ENCODE measurements around the gene TJP1. TPM values are rescaled to one million over a fixed set of nuclear protein-coding genes. Genes with fewer than 3 reads are reported as not detected.

The TJP1 gene
- total RNA-seq, 1 experiment from 2014 or later: 159 TPM

GRCh38 chr15:29685156-29686078, 136.9 kb downstream of the TJP1 start:
- H3K9me3 ChIP-seq (ENCODE audit: insufficient read depth, low read depth): no peaks in the 10 kb centered on the region
- no peak overlapping the region for H3K27ac ChIP-seq
- CTCF ChIA-PET: no interaction called here
- H3K4me1 ChIP-seq (replicated peaks; ENCODE audit: insufficient read depth): no peaks in the 10 kb centered on the region
- H3K4me3 ChIP-seq: no peak overlapping the region
- no peaks in the 10 kb centered on the region for H3K36me3 ChIP-seq (ENCODE audit: low read depth)
- H4K20me1 ChIP-seq (ENCODE audit: insufficient read depth): no peaks in the 10 kb centered on the region
- no peak overlapping the region for H2AFZ ChIP-seq
- H3K27me3 ChIP-seq (ENCODE audit: insufficient read depth, low read depth): no peaks in the 10 kb centered on the region
- H3K9me2 ChIP-seq (ENCODE audit: insufficient read depth): no peaks in the 10 kb centered on the region
- POLR2A ChIA-PET (ENCODE audit: unreplicated experiment): no interaction called here
- BruUV-seq (replicated peaks): no TSS peak
- TF ChIP-seq, protein P1, sequence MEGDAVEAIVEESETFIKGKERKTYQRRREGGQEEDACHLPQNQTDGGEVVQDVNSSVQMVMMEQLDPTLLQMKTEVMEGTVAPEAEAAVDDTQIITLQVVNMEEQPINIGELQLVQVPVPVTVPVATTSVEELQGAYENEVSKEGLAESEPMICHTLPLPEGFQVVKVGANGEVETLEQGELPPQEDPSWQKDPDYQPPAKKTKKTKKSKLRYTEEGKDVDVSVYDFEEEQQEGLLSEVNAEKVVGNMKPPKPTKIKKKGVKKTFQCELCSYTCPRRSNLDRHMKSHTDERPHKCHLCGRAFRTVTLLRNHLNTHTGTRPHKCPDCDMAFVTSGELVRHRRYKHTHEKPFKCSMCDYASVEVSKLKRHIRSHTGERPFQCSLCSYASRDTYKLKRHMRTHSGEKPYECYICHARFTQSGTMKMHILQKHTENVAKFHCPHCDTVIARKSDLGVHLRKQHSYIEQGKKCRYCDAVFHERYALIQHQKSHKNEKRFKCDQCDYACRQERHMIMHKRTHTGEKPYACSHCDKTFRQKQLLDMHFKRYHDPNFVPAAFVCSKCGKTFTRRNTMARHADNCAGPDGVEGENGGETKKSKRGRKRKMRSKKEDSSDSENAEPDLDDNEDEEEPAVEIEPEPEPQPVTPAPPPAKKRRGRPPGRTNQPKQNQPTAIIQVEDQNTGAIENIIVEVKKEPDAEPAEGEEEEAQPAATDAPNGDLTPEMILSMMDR (conservative IDR thresholded peaks at IDR 0.05): no peak
- no peak for TF ChIP-seq EZH2 (IDR thresholded peaks at IDR 0.05; ENCODE audit: low read depth)
- no peaks in the 10 kb centered on the region for H3K79me2 ChIP-seq (ENCODE audit: low read depth)
- DNase-seq: no peak
- intact Hi-C loops (cut with micrococcal nuclease; ENCODE audit: unreplicated experiment): no loop called here
- no peaks in the 10 kb centered on the region for H3F3A ChIP-seq (ENCODE audit: insufficient read depth, low read depth)
- H3K4me2 ChIP-seq: no peak overlapping the region

DNA sequence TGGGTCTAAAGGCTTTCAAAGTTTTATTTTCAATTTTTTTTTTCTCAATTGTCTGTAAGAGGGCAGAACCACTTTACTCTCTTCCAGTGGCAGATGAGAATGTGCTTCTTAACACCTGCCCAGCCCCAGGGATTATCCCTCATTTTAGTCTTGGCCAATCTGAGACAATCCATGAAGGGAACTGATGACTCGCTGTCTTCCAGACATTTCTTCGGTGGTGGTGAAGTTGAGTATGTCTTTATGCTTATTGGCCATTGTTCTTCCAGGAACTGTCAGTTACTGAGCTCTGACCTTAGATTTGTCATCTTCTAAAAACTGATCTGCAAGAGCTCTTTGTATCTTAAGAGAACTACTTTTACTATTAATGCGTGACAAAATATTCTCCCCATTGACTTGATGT, 139.5 kb downstream of the TJP1 start:
- Histone ChIP-seq H3K4me3 (no peak overlapping the region), H3K9me3 (ENCODE audit: insufficient read depth, low read depth) (no peaks in the 10 kb centered on the region), H3K36me3 (ENCODE audit: low read depth) (no peaks in the 10 kb centered on the region), H3K4me1 (replicated peaks; ENCODE audit: insufficient read depth) (no peaks in the 10 kb centered on the region), H3K4me2 (no peak overlapping the region), H3K79me2 (ENCODE audit: low read depth) (no peaks in the 10 kb centered on the region), H3K27me3 (ENCODE audit: insufficient read depth, low read depth) (no peaks in the 10 kb centered on the region), H2AFZ (no peak overlapping the region), H3K9me2 (ENCODE audit: insufficient read depth) (no peaks in the 10 kb centered on the region), H3F3A (ENCODE audit: insufficient read depth, low read depth) (no peaks in the 10 kb centered on the region), H4K20me1 (ENCODE audit: insufficient read depth) (no peaks in the 10 kb centered on the region), H3K27ac (no peak overlapping the region)
- intact Hi-C loops (cut with micrococcal nuclease; ENCODE audit: unreplicated experiment): no loop called here
- TF ChIP-seq EZH2 (IDR thresholded peaks at IDR 0.05; ENCODE audit: low read depth): no peak
- TF ChIP-seq, protein P1 (conservative IDR thresholded peaks at IDR 0.05): no peak
- no TSS peak for BruUV-seq (replicated peaks)
- ChIA-PET CTCF (no interaction called here), POLR2A (ENCODE audit: unreplicated experiment) (no interaction called here)
- no peak for DNase-seq

DNA sequence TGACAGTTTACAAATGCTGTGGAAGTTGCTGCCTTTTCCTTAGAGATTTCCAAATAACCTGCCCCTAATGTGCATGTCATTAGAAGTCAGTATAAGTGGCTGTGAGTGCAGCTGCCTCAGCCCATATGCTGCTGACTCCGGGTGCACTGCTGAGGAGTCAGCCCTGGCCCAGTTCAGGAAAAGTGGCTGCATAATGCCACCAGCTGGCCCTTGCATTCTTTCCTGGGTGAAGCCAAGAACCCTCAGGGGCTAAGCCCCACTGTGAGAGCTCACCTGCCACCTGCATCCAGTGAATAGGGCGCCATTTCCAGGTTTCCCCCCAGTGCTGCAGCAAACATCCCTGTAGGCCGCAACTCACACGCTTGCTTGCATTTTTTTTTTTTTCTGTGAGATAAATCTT, 139.9 kb downstream of the TJP1 start:
- Histone ChIP-seq H3K4me3 (no peak overlapping the region), H3K79me2 (ENCODE audit: low read depth) (no peaks in the 10 kb centered on the region), H2AFZ (no peak overlapping the region), H3K27me3 (ENCODE audit: insufficient read depth, low read depth) (no peaks in the 10 kb centered on the region), H3K9me3 (ENCODE audit: insufficient read depth, low read depth) (no peaks in the 10 kb centered on the region), H3K4me2 (no peak overlapping the region), H3K36me3 (ENCODE audit: low read depth) (no peaks in the 10 kb centered on the region), H3K27ac (no peak overlapping the region), H3F3A (ENCODE audit: insufficient read depth, low read depth) (no peaks in the 10 kb centered on the region), H3K4me1 (replicated peaks; ENCODE audit: insufficient read depth) (no peaks in the 10 kb centered on the region), H4K20me1 (ENCODE audit: insufficient read depth) (no peaks in the 10 kb centered on the region), H3K9me2 (ENCODE audit: insufficient read depth) (no peaks in the 10 kb centered on the region)
- DNase-seq: no peak
- CTCF ChIA-PET: no interaction called here
- POLR2A ChIA-PET (ENCODE audit: unreplicated experiment): no interaction called here
- BruUV-seq (replicated peaks): no TSS peak
- TF ChIP-seq EZH2 (IDR thresholded peaks at IDR 0.05; ENCODE audit: low read depth): no peak
- TF ChIP-seq, protein P1 (conservative IDR thresholded peaks at IDR 0.05): no peak
- intact Hi-C loops (cut with micrococcal nuclease; ENCODE audit: unreplicated experiment): no loop called here

Measured in PC-9 (cell line).